Measurements from ENCODE around the gene ALX4.

DNA sequence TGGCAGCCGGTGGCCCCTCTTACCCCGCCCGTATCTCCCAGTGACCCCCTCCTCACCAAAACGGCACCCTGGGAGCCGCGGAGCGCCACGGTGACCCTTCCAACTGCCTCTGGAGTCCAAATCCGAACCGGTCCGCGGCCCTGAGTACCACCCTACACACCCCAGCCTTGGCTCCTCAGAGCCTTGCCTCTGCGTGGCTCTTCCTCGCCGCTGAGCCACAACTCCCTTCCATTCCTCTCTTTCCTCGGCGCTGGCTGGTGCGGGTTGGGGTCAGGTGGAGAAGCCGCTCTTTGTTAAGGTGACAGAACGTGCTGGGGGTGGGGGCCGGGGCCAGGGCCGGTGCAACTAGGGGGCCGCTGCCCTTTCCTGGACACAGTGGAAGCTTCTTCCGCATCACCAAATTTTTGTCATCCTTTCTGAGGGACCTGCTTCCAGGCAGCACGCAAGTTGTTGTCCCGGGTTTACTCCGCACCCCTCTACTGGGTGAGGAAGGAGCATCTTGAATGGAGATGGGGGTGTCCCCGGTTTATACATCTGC, 6.5 kb downstream of the ALX4 start:
- TF ChIP-seq, protein P1, sequence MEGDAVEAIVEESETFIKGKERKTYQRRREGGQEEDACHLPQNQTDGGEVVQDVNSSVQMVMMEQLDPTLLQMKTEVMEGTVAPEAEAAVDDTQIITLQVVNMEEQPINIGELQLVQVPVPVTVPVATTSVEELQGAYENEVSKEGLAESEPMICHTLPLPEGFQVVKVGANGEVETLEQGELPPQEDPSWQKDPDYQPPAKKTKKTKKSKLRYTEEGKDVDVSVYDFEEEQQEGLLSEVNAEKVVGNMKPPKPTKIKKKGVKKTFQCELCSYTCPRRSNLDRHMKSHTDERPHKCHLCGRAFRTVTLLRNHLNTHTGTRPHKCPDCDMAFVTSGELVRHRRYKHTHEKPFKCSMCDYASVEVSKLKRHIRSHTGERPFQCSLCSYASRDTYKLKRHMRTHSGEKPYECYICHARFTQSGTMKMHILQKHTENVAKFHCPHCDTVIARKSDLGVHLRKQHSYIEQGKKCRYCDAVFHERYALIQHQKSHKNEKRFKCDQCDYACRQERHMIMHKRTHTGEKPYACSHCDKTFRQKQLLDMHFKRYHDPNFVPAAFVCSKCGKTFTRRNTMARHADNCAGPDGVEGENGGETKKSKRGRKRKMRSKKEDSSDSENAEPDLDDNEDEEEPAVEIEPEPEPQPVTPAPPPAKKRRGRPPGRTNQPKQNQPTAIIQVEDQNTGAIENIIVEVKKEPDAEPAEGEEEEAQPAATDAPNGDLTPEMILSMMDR (conservative IDR thresholded peaks at IDR 0.05 in 1 of 2, IDR thresholded peaks at IDR 0.05 in 1 of 2; ENCODE audit: extremely low read depth in 1 of 2, insufficient read depth in 1 of 2, low read depth in 1 of 2, low read length in 2 of 2): no peak
- no peak for TF ChIP-seq EZH2 (IDR thresholded peaks at IDR 0.05; ENCODE audit: borderline replicate concordance, low read length)
